Fibroblast of villous mesenchyme (primary cell): ENCODE measurements around the gene IFNA2. TPM values are rescaled to one million over a fixed set of nuclear protein-coding genes. Genes with fewer than 3 reads are reported as not detected.
A peak's percentile ranks its signal among the peaks of the same experiment; 100 is the strongest.

ENCODE experiments used
- DNase-seq: peaks from one replicate; pipeline ENCODE4 v3.0.0-alpha.2; 2010; ENCODE audit warnings: low read depth
- H3K4me3 ChIP-seq: 2 replicates; pipeline ENCODE4 v1.5.1; 2011; ENCODE audit warnings: low read depth, mild to moderate bottlenecking, low read length
- total RNA-seq: library from RNA; depleted of rRNA; stranded (reverse); fragments of >200 nt; gene quantifications from 2 replicates; pipeline ENCODE4 v1.2.3, GENCODE V29; 2012
- TF ChIP-seq, protein P1 (sequence below): IDR thresholded peaks from 2 replicates; pipeline ENCODE4 v1.5.1; 2012; ENCODE audit warnings: low read depth, mild to moderate bottlenecking, low read length; ENCODE audit not compliant: insufficient read depth

Gene IFNA2
- total RNA-seq, 1 donor: not detected

- DNase-seq: no peak
- TF ChIP-seq, protein P1, sequence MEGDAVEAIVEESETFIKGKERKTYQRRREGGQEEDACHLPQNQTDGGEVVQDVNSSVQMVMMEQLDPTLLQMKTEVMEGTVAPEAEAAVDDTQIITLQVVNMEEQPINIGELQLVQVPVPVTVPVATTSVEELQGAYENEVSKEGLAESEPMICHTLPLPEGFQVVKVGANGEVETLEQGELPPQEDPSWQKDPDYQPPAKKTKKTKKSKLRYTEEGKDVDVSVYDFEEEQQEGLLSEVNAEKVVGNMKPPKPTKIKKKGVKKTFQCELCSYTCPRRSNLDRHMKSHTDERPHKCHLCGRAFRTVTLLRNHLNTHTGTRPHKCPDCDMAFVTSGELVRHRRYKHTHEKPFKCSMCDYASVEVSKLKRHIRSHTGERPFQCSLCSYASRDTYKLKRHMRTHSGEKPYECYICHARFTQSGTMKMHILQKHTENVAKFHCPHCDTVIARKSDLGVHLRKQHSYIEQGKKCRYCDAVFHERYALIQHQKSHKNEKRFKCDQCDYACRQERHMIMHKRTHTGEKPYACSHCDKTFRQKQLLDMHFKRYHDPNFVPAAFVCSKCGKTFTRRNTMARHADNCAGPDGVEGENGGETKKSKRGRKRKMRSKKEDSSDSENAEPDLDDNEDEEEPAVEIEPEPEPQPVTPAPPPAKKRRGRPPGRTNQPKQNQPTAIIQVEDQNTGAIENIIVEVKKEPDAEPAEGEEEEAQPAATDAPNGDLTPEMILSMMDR: no peak
- H3K4me3 ChIP-seq: no peak overlapping the region
These were observed 36.7 kb downstream of the IFNA2 start for GRCh38 chr9:21348430-21348970.

DNA sequence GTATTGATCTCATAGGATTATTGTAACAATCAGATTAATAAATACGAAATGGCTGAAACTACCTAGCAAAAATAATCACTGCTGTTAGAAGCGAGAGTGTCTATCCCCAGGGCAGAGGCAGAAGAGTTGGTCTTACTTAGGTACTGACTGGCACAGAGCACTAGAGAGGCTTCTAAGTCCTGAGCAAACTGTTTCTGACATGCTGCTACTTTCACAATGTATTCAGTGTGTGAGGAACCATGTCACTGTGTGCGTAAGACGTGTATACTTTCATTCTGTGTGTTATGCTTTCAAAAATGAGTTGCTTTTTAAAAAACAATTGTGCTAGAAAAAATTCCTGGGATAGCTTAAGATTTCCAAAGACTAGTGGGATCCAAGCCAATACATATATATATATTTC is 44.5 kb downstream of the IFNA2 start:
- DNase-seq: no peak
- no peak overlapping the region for H3K4me3 ChIP-seq
- TF ChIP-seq, protein P1: no peak

- DNase-seq: no peak
- H3K4me3 ChIP-seq: no peak overlapping the region
- TF ChIP-seq, protein P1: no peak
These were observed 48.7 kb downstream of the IFNA2 start for GRCh38 chr9:21336457-21336856.

DNA sequence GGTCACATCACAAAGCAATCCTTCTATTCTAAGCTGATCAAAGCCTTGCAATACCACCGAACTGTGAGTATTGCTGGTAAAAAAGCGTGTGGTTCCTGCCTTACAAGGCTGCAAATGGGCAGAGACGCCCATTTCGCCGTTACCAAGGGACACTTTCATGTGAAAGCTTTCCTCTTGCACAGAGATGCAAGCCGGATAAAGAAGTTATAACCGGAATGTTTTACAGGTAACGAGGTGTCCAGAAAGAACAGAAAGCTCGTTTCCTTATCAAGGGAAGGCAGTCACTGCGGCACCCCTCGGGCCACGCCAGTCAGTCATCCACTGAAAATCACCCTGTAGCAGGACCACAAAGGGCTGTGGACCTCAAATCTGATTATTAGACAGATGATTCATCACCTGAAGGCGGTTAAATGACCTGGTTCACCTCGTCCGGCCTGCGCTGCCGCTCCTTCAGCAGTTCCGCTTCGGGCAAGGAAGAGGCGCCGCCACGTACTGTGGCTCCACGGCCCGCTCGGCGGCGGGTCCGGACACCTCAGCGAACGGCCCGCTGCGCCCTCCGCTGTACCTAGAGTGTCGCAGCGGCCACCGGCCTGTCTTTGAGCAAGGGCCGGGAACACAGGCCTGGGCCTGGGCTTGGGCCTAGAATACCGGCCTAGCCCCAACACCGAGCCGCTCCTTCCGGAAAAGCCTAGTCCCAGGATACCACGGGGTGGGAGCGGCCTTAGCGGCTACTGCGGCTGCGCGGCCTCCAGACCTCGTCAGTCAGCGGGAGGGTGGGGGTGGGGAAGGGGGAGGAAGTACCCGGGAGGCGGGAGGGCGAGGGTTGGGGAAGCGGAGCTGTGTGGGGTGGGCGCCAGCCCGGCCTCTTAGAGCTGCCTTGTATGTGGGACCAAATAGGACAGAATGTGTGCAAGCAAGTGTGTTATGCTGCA is 50.2 kb downstream of the IFNA2 start, which contains the start of gene KLHL9:
Gene KLHL9 (minus strand): TSS at position 704 of the 932 bp plus-strand sequence. CDS start 545 bp downstream, at position 159.
- peak within 1 kb of the TSS; percentile 80 for H3K4me3 ChIP-seq
- TF ChIP-seq, protein P1: no peak
- DNase-seq: peak; percentile 92

Other genes starting within 250 kb of the IFNA2 start
- not detected in 2 replicates for gene IFNW1, start 243.6 kb downstream of the IFNA2 start, total RNA-seq
- gene IFNA21, start 218.7 kb downstream of the IFNA2 start, total RNA-seq: not detected in 2 replicates
- gene IFNA4, start 197.8 kb downstream of the IFNA2 start, total RNA-seq: not detected in 2 replicates
- not detected in 2 replicates for gene IFNA7, start 183.2 kb downstream of the IFNA2 start, total RNA-seq
- gene IFNA10, start 178.3 kb downstream of the IFNA2 start, total RNA-seq: not detected in 2 replicates
- not detected in 2 replicates for gene IFNA16, start 168.1 kb downstream of the IFNA2 start, total RNA-seq
- not detected in 2 replicates for gene IFNA17, start 157.2 kb downstream of the IFNA2 start, total RNA-seq
- gene IFNA14, start 145.4 kb downstream of the IFNA2 start, total RNA-seq: not detected in 2 replicates
- under 0.01 TPM in 1 of 2 replicates, not detected in the other for gene IFNA5, start 80.1 kb downstream of the IFNA2 start, total RNA-seq
- 34.8 and 57.9 TPM in 2 replicates for gene KLHL9, start 50.0 kb downstream of the IFNA2 start, total RNA-seq
- not detected in 2 replicates for gene IFNA6, start 34.5 kb downstream of the IFNA2 start, total RNA-seq
- not detected in 2 replicates for gene IFNA13, start 17.3 kb downstream of the IFNA2 start, total RNA-seq
- gene IFNA8, start 23.7 kb upstream of the IFNA2 start, total RNA-seq: not detected in 2 replicates
- gene IFNA1, start 55.0 kb upstream of the IFNA2 start, total RNA-seq: not detected in 2 replicates
- gene IFNE, start 96.9 kb upstream of the IFNA2 start, total RNA-seq: 1.7 and 2.3 TPM in 2 replicates